H1 (cell line): ENCODE results near the gene MBD3L5. TPM values are rescaled to one million over a fixed set of nuclear protein-coding genes. Genes with fewer than 3 reads are reported as not detected.
"Not testable (repeated sequence)": the region's sequence is repeated elsewhere in the genome, so short reads cannot be mapped to it uniquely, and the experiment has no call there.

ENCODE experiments used
- CTCF ChIA-PET: fragments of 300-600 bp; sonication (Branson Sonifier 250); formaldehyde crosslinking; loops from one replicate; lab custom pipeline; 2021; ENCODE audit not compliant: partially characterized antibody; lab: Charles Lee
- POLR2A ChIA-PET: fragments of 300-600 bp; sonication (Branson Sonifier 250); formaldehyde crosslinking; loops from one replicate; lab custom pipeline; 2021; ENCODE audit warnings: inconsistent platforms; ENCODE audit not compliant: partially characterized antibody; lab: Charles Lee
- DNase-seq, 2 experiments: peaks; one replicate each; pipeline versions ENCODE4 v3.0.0 to v3.0.0-alpha.2; 2010 to 2022; ENCODE audit warnings: low spot score in 2 of 2, low read depth in 1 of 2, mixed read lengths in 1 of 2
- FAIRE-seq: peaks from 2 replicates; lab custom pipeline; 2011; peaks lifted over from hg19 to GRCh38; lab: Jason Lieb, UNC
- H2AFZ ChIP-seq: 2 replicates; pipeline ENCODE4 v1.8.1; 2012; ENCODE audit warnings: low read length, inconsistent platforms
- H2AK5ac ChIP-seq: 2 replicates; pipeline ENCODE4 v1.6.1; 2013; ENCODE audit warnings: low read depth, low read length
- H2BK120ac ChIP-seq: replicated peaks from 2 replicates; pipeline ENCODE3; 2013; ENCODE audit warnings: low read depth, low read length, inconsistent platforms
- H2BK12ac ChIP-seq: 2 replicates; pipeline ENCODE4 v1.6.1; 2013; ENCODE audit warnings: low read depth, low read length
- H2BK15ac ChIP-seq: 2 replicates; pipeline ENCODE4 v1.6.1; 2013; ENCODE audit warnings: low read length
- H2BK20ac ChIP-seq: 2 replicates; pipeline ENCODE4 v1.6.1; 2013; ENCODE audit warnings: low read length
- H2BK5ac ChIP-seq: 2 replicates; pipeline ENCODE4 v1.6.1; 2013; ENCODE audit warnings: low read depth, low read length
- H3K14ac ChIP-seq: 2 replicates; pipeline ENCODE4 v1.6.1; 2013; ENCODE audit warnings: inconsistent platforms; ENCODE audit not compliant: insufficient read length
- H3K18ac ChIP-seq: 2 replicates; pipeline ENCODE4 v1.6.1; 2013; ENCODE audit warnings: low read length; ENCODE audit errors: extremely low read depth
- H3K23ac ChIP-seq: 2 replicates; pipeline ENCODE4 v1.6.1; 2013; ENCODE audit warnings: inconsistent platforms; ENCODE audit not compliant: insufficient read length
- H3K23me2 ChIP-seq: 2 replicates; pipeline ENCODE4 v1.6.1; 2013; ENCODE audit warnings: low read depth, low read length
- H3K27ac ChIP-seq: 2 replicates; pipeline ENCODE4 v1.6.1; 2011; ENCODE audit warnings: low read depth, low read length, inconsistent platforms
- H3K27me3 ChIP-seq, 4 experiments: replicated peaks in 1 of 4; 1 replicate in 1 of 4; 2 replicates in 3 of 4; pipeline versions ENCODE4 v1.6.1 to v1.8.1; 2011 to 2013; ENCODE audit warnings: low read length in 3 of 4, mild to moderate bottlenecking in 3 of 4, inconsistent platforms in 2 of 4, mixed read lengths in 2 of 4, moderate library complexity in 1 of 4; ENCODE audit not compliant: control insufficient read depth in 3 of 4, insufficient read depth in 3 of 4; ENCODE audit errors: extremely low read depth in 1 of 4
- H3K36me3 ChIP-seq, 4 experiments: 2 replicates each; pipeline versions ENCODE4 v1.6.1 to v1.8.1; 2011 to 2013; ENCODE audit warnings: mild to moderate bottlenecking in 4 of 4, low read length in 3 of 4, moderate library complexity in 2 of 4, control low read depth in 1 of 4, inconsistent platforms in 1 of 4; ENCODE audit not compliant: insufficient read depth in 4 of 4, control insufficient read depth in 2 of 4
- H3K4ac ChIP-seq: replicated peaks from 2 replicates; pipeline ENCODE3; 2013; ENCODE audit warnings: low read length, low read depth, mixed read lengths, inconsistent platforms; ENCODE audit not compliant: insufficient read length
- H3K4me1 ChIP-seq, 4 experiments: replicated peaks in 1 of 4; 1 replicate in 1 of 4; 2 replicates in 3 of 4; pipeline versions ENCODE4 v1.6.1 to v1.8.1; 2011 to 2013; ENCODE audit warnings: low read length in 3 of 4, inconsistent platforms in 2 of 4, mixed read lengths in 1 of 4; ENCODE audit not compliant: insufficient read depth in 4 of 4, control insufficient read depth in 3 of 4
- H3K4me2 ChIP-seq, 2 experiments: 2 replicates each; pipeline versions ENCODE4 v1.6.1 to v1.8.1; 2011 to 2013; ENCODE audit warnings: low read depth in 2 of 2, low read length in 2 of 2, control low read depth in 1 of 2, inconsistent platforms in 1 of 2, mild to moderate bottlenecking in 1 of 2; ENCODE audit not compliant: insufficient read depth in 1 of 2
- H3K4me3 ChIP-seq, 4 experiments: fragments of 200-600, 300-600 bp in 1 of 4; sonication (generic), shearing (Covaris generic), sonication (Bioruptor Twin) in 1 of 4; 2 replicates each; pipeline versions ENCODE4 v1.5.1 to v1.8.1; 2011 to 2016; ENCODE audit warnings: low read length in 4 of 4, low read depth in 3 of 4, control low read depth in 2 of 4, inconsistent platforms in 2 of 4, mild to moderate bottlenecking in 2 of 4, mixed read lengths in 1 of 4, moderate library complexity in 1 of 4; ENCODE audit not compliant: insufficient read depth in 2 of 4; ENCODE audit errors: extremely low read depth in 1 of 4
- H3K56ac ChIP-seq: replicated peaks from 2 replicates; pipeline ENCODE3; 2013; ENCODE audit warnings: low read depth, mild to moderate bottlenecking, mixed read lengths, low read length, inconsistent platforms; ENCODE audit not compliant: insufficient read length
- H3K79me1 ChIP-seq: 2 replicates; pipeline ENCODE4 v1.6.1; 2013; ENCODE audit warnings: low read depth, low read length, control low read depth
- H3K79me2 ChIP-seq, 2 experiments: 2 replicates each; pipeline versions ENCODE4 v1.6.1 to v1.8.1; 2012 to 2013; ENCODE audit warnings: low read length in 2 of 2, mild to moderate bottlenecking in 2 of 2, inconsistent platforms in 1 of 2; ENCODE audit not compliant: insufficient read depth in 2 of 2, control insufficient read depth in 1 of 2
- H3K9ac ChIP-seq, 4 experiments: replicated peaks in 1 of 4; 1 replicate in 1 of 4; 2 replicates in 3 of 4; pipeline versions ENCODE4 v1.6.1 to v1.8.1; 2011 to 2013; ENCODE audit warnings: low read depth in 3 of 4, low read length in 3 of 4, control low read depth in 2 of 4, mild to moderate bottlenecking in 2 of 4, moderate library complexity in 2 of 4, inconsistent platforms in 1 of 4; ENCODE audit errors: extremely low read depth in 1 of 4
- H3K9me3 ChIP-seq, 2 experiments: 2 replicates each; pipeline versions ENCODE4 v1.6.1 to v1.8.1; 2012 to 2013; ENCODE audit warnings: mild to moderate bottlenecking in 2 of 2, moderate library complexity in 2 of 2, control low read depth in 1 of 2, inconsistent platforms in 1 of 2, low read depth in 1 of 2, low read length in 1 of 2, mixed read lengths in 1 of 2; ENCODE audit not compliant: insufficient read depth in 2 of 2
- H4K20me1 ChIP-seq, 2 experiments: replicated peaks in 1 of 2; 2 replicates each; pipeline versions ENCODE3 to v1.8.1; 2011 to 2013; ENCODE audit warnings: inconsistent platforms in 2 of 2, low read length in 2 of 2, mild to moderate bottlenecking in 1 of 2; ENCODE audit not compliant: insufficient read depth in 2 of 2, control insufficient read depth in 1 of 2
- H4K5ac ChIP-seq: 2 replicates; pipeline ENCODE4 v1.6.1; 2013; ENCODE audit warnings: low read length, low read depth, mixed read lengths, inconsistent platforms; ENCODE audit not compliant: insufficient read length
- H4K8ac ChIP-seq: 2 replicates; pipeline ENCODE4 v1.8.0; 2013; ENCODE audit warnings: mild to moderate bottlenecking, moderate library complexity, low read length, inconsistent platforms; ENCODE audit not compliant: insufficient read depth; ENCODE audit errors: extremely low read depth
- H4K91ac ChIP-seq: replicated peaks from 2 replicates; pipeline ENCODE3; 2013; ENCODE audit warnings: low read length, mixed read lengths, inconsistent platforms; ENCODE audit not compliant: insufficient read length
- RAD21 ChIP-seq, 2 experiments: IDR thresholded peaks in 1 of 2; conservative IDR thresholded peaks in 1 of 2; 2 replicates each; pipeline ENCODE4 v1.6.1; 2011; ENCODE audit warnings: low read depth in 2 of 2, low read length in 2 of 2, improper control_type of control experiment in 1 of 2, inconsistent platforms in 1 of 2, mild to moderate bottlenecking in 1 of 2, moderate library complexity in 1 of 2
- WGBS, 2 experiments: shearing (Covaris generic) in 1 of 2; methylation state at CpG; one replicate each; pipeline versions ENCODE4 v1.1.6 to v1.1.7; 2013 to 2015; ENCODE audit warnings: low lambda C conversion rate in 2 of 2, mixed read lengths in 2 of 2, inconsistent platforms in 1 of 2, low coverage in 1 of 2, missing lambda C conversion rate in 1 of 2; ENCODE audit not compliant: insufficient replicate concordance in 2 of 2, insufficient coverage in 1 of 2, insufficient read length in 1 of 2; ENCODE audit errors: extremely low coverage in 1 of 2, missing lambda C conversion rate in 1 of 2; 5-methylcytosine and 5-hydroxymethylcytosine counted together
- polyA plus RNA-seq, 7 experiments: library from polyadenylated mRNA; depleted of rRNA in 3 of 7; stranded (reverse) in 5 of 7; unstranded in 2 of 7; fragments of >200 nt in 5 of 7; fragments of 200-250 nt in 2 of 7; gene quantifications; 1 replicate in 5 of 7; 2 replicates in 1 of 7; 4 replicates in 1 of 7; pipeline versions ENCODE4 v1.2.1 to v1.2.3, GENCODE V29; 2011 to 2013; ENCODE audit warnings: missing spikeins in 2 of 7, mixed read lengths in 2 of 7
- total RNA-seq: library from RNA; stranded (reverse); fragmentation: NEBNext Ultra II Directional; extraction: Animal tissue kit (Norgen Biotek cat#: 25700); gene quantifications from 2 replicates; pipeline ENCODE4 v1.2.1, GENCODE V29; 2021
- TF ChIP-seq, protein P1 (sequence below), 3 experiments: IDR thresholded peaks; 1 replicate in 2 of 3; 2 replicates in 1 of 3; pipeline versions ENCODE4 v1.5.1 to v1.6.1; 2011; ENCODE audit warnings: low read length in 3 of 3, mild to moderate bottlenecking in 3 of 3, inconsistent platforms in 2 of 3, low read depth in 1 of 3, moderate library complexity in 1 of 3; ENCODE audit not compliant: insufficient read depth in 1 of 3; ENCODE audit errors: control extremely low read depth in 1 of 3

The MBD3L5 gene
- total and polyA plus RNA-seq, 2 of the 8 experiments (the other 6 are each of a cell fraction or from before 2014, with no cell fraction given), result not detected

DNA sequence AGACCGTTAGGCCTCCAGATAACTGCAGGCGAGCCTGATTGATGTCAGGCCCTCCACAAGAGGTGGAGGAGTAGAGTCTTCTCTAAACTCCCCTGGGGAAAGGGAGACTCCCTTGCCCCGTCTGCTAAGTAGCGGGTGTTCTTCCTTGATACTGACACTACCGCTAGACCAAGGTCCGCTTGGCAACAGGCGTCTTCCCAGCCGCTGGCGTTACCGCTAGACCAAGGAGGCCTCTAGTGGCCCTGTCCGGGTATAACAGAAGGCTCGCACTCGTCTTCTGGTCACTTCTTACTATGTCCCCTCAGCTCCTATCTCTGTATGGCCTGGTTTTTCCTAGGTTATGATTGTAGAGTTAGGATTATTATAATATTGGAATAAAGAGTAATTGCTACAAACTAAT is 36.7 kb downstream of the MBD3L5 start:
- POLR2A ChIA-PET, CTCF ChIA-PET, H3K23me2 ChIP-seq, H3K18ac ChIP-seq, H3K79me2 ChIP-seq, H4K20me1 ChIP-seq, H2AK5ac ChIP-seq, H3K27me3 ChIP-seq, H2BK5ac ChIP-seq, H2BK12ac ChIP-seq, H3K4ac ChIP-seq, H4K5ac ChIP-seq, H4K91ac ChIP-seq, H3K4me3 ChIP-seq, H3K23ac ChIP-seq, H3K56ac ChIP-seq, H2BK120ac ChIP-seq, H2BK15ac ChIP-seq, H3K79me1 ChIP-seq, FAIRE-seq, H3K27ac ChIP-seq, H2BK20ac ChIP-seq, H4K8ac ChIP-seq, H2AFZ ChIP-seq, H3K9ac ChIP-seq, H3K4me1 ChIP-seq, H3K4me2 ChIP-seq, H3K14ac ChIP-seq, H3K36me3 ChIP-seq: not testable (repeated sequence)
- peak; percentile 9 to 51 for DNase-seq
- 42% methylated on average over 13 of the region's 13 CpGs; no CpG with 5 or more reads in 1 of the 2 experiments for WGBS, 2 experiments
- TF ChIP-seq, protein P1, sequence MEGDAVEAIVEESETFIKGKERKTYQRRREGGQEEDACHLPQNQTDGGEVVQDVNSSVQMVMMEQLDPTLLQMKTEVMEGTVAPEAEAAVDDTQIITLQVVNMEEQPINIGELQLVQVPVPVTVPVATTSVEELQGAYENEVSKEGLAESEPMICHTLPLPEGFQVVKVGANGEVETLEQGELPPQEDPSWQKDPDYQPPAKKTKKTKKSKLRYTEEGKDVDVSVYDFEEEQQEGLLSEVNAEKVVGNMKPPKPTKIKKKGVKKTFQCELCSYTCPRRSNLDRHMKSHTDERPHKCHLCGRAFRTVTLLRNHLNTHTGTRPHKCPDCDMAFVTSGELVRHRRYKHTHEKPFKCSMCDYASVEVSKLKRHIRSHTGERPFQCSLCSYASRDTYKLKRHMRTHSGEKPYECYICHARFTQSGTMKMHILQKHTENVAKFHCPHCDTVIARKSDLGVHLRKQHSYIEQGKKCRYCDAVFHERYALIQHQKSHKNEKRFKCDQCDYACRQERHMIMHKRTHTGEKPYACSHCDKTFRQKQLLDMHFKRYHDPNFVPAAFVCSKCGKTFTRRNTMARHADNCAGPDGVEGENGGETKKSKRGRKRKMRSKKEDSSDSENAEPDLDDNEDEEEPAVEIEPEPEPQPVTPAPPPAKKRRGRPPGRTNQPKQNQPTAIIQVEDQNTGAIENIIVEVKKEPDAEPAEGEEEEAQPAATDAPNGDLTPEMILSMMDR (IDR thresholded peaks at IDR 0.05; ENCODE audit: control extremely low read depth in 1 of 3, insufficient read depth in 1 of 3, low read depth in 1 of 3, low read length in 3 of 3), result peak; percentile 46 to 55 (median 54)
- TF ChIP-seq RAD21 (IDR thresholded peaks at IDR 0.05 in 1 of 2, conservative IDR thresholded peaks at IDR 0.05 in 1 of 2; ENCODE audit: low read depth in 2 of 2, low read length in 2 of 2), result peak; percentile 53 to 58
- peaks cover 6 to 15% of the 10 kb centered on the region in 2 experiments; a peak in 2 of 4 replicates for H3K9me3 ChIP-seq
